ES-I3 (cell line): ENCODE results near the gene IGSF21.
"Not testable (repeated sequence)": the region's sequence is repeated elsewhere in the genome, so short reads cannot be mapped to it uniquely, and the experiment has no call there.

ENCODE experiments used
- H3K36me3 ChIP-seq: 2 replicates; pipeline ENCODE4 v1.6.1; 2013; ENCODE audit warnings: mild to moderate bottlenecking, low read length, control low read depth, moderate library complexity; ENCODE audit not compliant: insufficient read depth
- H3K4me1 ChIP-seq: 2 replicates; pipeline ENCODE4 v1.6.1; 2013; ENCODE audit warnings: mild to moderate bottlenecking, control low read depth, low read length; ENCODE audit not compliant: insufficient read depth
- H3K9ac ChIP-seq: 2 replicates; pipeline ENCODE4 v1.6.1; 2013; ENCODE audit warnings: low read depth, mild to moderate bottlenecking, low read length, moderate library complexity
- H3K9me3 ChIP-seq: 2 replicates; pipeline ENCODE4 v1.6.1; 2013; ENCODE audit warnings: mild to moderate bottlenecking, low read length, moderate library complexity; ENCODE audit not compliant: control insufficient read depth, insufficient read depth

The IGSF21 gene

GRCh38 chr1:18414321-18414720 lies 306.7 kb downstream of the IGSF21 start:
- Histone ChIP-seq H3K36me3 (no peaks in the 10 kb centered on the region), H3K9me3 (peaks cover 2% of the 10 kb centered on the region; the same call in 1 of the 2 replicates), H3K9ac (no peak overlapping the region), H3K4me1 (peaks cover 54% of the 10 kb centered on the region)

DNA sequence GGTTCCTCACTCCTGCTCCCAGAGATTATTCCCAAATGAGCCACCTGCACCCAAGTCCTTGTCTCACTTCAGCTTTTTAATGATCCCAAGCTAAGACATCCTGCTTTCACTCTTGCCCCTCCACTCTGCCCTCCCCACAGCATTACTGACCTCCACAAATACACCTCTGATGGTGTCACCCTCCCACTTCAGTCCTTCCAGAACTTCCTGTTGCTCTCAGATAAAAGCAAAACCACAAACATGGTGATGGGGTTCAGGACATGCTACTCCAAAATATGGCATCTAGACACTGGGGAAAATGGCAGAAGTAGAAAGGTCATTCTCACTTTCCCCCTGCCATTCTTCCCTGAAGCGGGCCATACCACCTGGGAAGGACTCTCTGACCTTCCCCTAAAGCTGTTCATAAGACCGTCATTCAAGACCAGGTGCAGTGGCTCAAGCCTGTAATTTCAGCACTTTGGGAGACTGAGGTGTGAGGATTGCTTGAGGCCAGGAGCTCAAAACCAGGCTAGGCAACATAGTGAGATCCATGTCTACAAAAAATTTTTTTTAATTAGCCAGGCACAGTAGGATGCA lies 307.4 kb downstream of the IGSF21 start:
- Histone ChIP-seq H3K9me3 (peaks cover 2% of the 10 kb centered on the region; the same call in 1 of the 2 replicates), H3K4me1 (peaks cover 55% of the 10 kb centered on the region), H3K9ac (no peak overlapping the region), H3K36me3 (no peaks in the 10 kb centered on the region)

- no peak overlapping the region for H3K9ac ChIP-seq
- H3K9me3 ChIP-seq: peaks cover 2% of the 10 kb centered on the region; the same call in 1 of the 2 replicates
- H3K4me1 ChIP-seq: peaks cover 54% of the 10 kb centered on the region
- H3K36me3 ChIP-seq: no peaks in the 10 kb centered on the region
These were observed 307.9 kb downstream of the IGSF21 start for GRCh38 chr1:18415448-18416027.

DNA sequence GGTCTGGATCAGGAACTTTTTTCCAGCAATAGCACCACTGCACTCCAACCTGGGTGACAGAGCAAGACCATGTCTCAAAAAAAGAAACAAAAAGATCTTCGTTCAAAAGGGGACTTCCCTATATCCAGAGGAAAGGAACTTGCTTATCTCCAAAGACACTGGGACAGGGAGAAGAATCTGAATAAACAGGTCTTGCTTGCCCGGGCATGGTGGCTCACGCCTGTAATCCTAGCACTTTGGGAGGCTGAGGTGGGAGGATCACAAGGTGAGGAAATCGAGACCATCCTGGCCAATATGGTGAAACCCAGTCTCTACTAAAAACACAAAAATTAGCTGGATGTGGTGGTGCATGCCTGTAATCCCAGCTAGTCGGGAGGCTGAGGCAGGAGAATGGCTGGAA lies 308.5 kb downstream of the IGSF21 start:
- not testable (repeated sequence) for H3K9me3 ChIP-seq, H3K36me3 ChIP-seq, H3K9ac ChIP-seq
- H3K4me1 ChIP-seq: peaks cover 52% of the 10 kb centered on the region

GRCh38 chr1:18417316-18418269 lies 310.0 kb downstream of the IGSF21 start:
- Histone ChIP-seq H3K9me3 (no peaks in the 10 kb centered on the region), H3K9ac (no peak overlapping the region), H3K4me1 (peaks cover 45% of the 10 kb centered on the region), H3K36me3 (no peaks in the 10 kb centered on the region)

DNA sequence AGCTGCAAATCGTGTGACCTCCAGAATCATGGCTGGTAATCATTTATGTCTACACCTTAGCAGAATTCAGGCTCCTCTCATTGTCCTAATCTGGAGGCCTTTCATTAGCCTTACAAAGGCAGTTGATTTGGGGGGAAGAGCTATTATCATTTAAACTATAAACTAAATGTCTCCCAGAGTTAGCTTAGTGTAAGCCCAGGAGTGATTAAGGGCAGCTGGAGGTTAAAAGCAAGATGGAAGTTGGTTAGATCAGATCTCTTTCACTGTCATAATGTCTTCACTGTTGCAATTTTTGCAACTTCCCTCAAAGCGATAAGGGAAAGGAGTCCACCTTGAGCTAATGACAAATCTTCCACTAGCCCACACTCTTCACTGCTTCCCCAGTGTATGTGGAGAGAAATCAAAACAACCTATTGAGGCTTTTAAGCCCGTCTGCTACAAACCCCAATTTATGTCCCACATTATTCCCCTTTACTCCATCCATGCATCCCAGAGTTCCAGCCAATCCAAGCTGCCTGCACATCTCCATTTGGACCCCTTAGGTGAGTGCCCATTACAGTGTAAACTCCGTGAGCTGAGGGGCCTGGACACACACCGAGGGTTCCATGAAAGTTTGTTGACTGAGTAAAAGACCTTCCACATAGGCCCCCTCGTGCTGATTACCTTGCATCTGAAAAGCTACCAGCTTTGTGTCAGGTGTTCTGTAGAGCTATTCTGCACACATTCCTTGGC lies 311.7 kb downstream of the IGSF21 start:
- H3K9ac ChIP-seq: peak overlapping the region; percentile 19; the same call in 1 of the 2 replicates
- H3K9me3 ChIP-seq: no peaks in the 10 kb centered on the region
- H3K36me3 ChIP-seq: no peaks in the 10 kb centered on the region
- peaks cover 40% of the 10 kb centered on the region for H3K4me1 ChIP-seq

DNA sequence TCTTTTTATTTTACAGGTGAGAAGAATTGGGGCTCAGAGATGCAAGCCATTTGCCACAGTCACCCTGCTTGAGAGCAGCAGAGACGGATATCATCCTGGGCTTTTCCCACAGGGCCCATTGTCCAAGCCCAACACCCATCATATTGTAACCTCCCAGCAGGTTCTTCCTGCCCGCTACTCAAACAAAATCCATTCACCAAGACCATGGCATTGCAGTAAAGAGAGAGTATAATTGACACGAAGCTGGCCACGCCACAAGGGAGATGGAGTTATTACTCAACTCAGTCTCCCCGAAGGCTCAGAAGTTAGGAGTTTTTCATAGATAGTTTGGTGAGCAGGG lies 312.2 kb downstream of the IGSF21 start:
- peak overlapping the region; percentile 19; the same call in 1 of the 2 replicates for H3K9ac ChIP-seq
- no peaks in the 10 kb centered on the region for H3K9me3 ChIP-seq
- peaks cover 40% of the 10 kb centered on the region for H3K4me1 ChIP-seq
- H3K36me3 ChIP-seq: no peaks in the 10 kb centered on the region

- peaks cover 27% of the 10 kb centered on the region for H3K4me1 ChIP-seq
These were observed 314.6 kb downstream of the IGSF21 start for GRCh38 chr1:18422076-18422777.

GRCh38 chr1:18422954-18423353 lies 315.4 kb downstream of the IGSF21 start:
- H3K9me3 ChIP-seq: no peaks in the 10 kb centered on the region
- H3K4me1 ChIP-seq: peaks cover 24% of the 10 kb centered on the region
- no peak overlapping the region for H3K9ac ChIP-seq
- no peaks in the 10 kb centered on the region for H3K36me3 ChIP-seq

More at GRCh38 chr1:18422076-18422777, 314.6 kb downstream of the IGSF21 start:
- Histone ChIP-seq H3K36me3 (no peaks in the 10 kb centered on the region), H3K9ac (no peak overlapping the region), H3K9me3 (no peaks in the 10 kb centered on the region)

- Histone ChIP-seq H3K9ac (no peak overlapping the region), H3K9me3 (no peaks in the 10 kb centered on the region), H3K4me1 (no peaks in the 10 kb centered on the region; the same call in 1 of the 2 replicates), H3K36me3 (no peaks in the 10 kb centered on the region)
These were observed 319.0 kb downstream of the IGSF21 start for GRCh38 chr1:18426580-18426979.
